ENCODE measurements around the gene TRAF3IP1.

DNA sequence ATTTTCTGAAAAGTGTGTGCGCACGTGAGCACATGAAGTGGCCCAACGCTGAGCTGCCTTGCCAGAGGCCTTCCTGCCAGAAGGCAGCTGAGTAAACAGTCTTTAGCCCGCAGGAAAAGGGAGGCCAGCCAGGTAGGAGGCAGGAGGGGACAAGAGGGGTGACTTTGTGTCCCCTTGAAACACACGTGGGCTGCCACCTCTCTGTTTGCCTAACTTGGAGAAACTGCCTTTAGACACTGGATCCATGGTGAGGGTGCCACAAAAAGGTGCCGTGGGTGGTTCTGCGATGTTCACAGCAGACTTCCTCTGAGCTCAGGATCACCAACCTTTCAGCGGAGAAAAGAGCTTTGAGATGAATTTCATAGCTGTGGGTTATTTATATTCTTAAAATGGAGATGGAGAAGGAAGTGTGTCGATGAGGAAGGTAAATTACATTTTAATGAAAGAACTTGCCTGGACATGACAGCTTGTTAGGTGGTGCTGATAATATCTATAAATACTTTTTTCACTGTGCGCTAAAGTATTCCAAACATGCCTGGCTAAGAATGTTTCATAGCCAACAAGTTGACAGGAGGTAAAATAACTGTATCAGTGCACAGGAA lies 69.8 kb downstream of the TRAF3IP1 start:
- TF ChIP-seq, protein P1, sequence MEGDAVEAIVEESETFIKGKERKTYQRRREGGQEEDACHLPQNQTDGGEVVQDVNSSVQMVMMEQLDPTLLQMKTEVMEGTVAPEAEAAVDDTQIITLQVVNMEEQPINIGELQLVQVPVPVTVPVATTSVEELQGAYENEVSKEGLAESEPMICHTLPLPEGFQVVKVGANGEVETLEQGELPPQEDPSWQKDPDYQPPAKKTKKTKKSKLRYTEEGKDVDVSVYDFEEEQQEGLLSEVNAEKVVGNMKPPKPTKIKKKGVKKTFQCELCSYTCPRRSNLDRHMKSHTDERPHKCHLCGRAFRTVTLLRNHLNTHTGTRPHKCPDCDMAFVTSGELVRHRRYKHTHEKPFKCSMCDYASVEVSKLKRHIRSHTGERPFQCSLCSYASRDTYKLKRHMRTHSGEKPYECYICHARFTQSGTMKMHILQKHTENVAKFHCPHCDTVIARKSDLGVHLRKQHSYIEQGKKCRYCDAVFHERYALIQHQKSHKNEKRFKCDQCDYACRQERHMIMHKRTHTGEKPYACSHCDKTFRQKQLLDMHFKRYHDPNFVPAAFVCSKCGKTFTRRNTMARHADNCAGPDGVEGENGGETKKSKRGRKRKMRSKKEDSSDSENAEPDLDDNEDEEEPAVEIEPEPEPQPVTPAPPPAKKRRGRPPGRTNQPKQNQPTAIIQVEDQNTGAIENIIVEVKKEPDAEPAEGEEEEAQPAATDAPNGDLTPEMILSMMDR (IDR thresholded peaks at IDR 0.05): no peak
- no peak for TF ChIP-seq POLR2A (IDR thresholded peaks at IDR 0.05; ENCODE audit: low read depth)
